A204.1 (cell line): ENCODE data around the gene TBC1D3C.
"Not testable (repeated sequence)": the region's sequence is repeated elsewhere in the genome, so short reads cannot be mapped to it uniquely, and the experiment has no call there.

Experiments
- FAIRE-seq: peaks from 2 replicates; lab custom pipeline; 2012; peaks lifted over from hg19 to GRCh38; lab: Jason Lieb, UNC

TBC1D3C gene

DNA sequence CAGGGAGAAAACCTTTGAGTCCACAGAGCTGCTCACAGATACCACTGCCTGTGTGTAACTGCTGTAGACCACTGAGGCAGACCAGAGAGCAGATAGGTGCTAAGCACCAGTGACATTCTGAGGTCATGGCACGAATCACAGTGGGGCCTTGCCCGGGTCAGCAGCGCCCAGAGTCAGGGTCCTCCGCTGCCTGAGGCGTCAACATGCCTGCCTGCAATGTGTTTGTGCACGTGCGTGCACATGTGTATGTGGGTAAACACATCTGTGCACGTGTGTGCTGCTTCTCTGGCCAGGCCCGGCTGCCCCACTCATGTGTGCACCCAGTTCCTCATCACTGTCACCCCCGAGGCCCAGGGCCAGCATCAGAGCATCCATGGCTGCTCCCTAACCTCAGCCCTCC, at the start of gene TBC1D3C:
Gene TBC1D3C (minus strand): TSS at position 101 of the 400 bp plus-strand sequence. CDS start 1,568 bp downstream, outside the sequence.
- FAIRE-seq = not testable (repeated sequence)

DNA sequence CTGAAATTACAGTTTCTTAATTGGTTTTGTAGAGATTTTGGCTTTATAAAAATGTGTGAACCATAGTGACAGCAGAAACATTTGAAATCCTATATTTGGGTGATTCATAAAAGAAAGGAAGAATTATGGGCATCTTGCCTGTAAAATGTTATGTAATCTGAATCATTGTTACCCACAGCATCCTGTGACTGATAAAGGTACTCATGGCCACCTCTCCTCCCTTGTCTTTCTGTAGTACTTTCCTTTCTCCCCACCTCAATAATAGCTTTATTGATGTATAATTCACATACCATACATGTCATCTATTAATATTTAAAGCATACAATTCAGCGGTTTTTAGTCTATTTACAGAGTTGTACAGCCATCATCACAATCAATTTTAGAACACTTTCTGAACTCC, 30.8 kb upstream of the TBC1D3C start:
- not testable (repeated sequence) for FAIRE-seq

GRCh38 chr17:38094059-38094694, 25.7 kb upstream of the TBC1D3C start:
- not testable (repeated sequence) for FAIRE-seq

- not testable (repeated sequence) for FAIRE-seq
These were observed 19.7 kb upstream of the TBC1D3C start for GRCh38 chr17:38088120-38088519.

GRCh38 chr17:38087344-38087743, 18.9 kb upstream of the TBC1D3C start:
- FAIRE-seq = not testable (repeated sequence)
